Gastrocnemius medialis (tissue), 4 donors: ENCODE data around the gene PRAMEF12. TPM values are rescaled to one million over a fixed set of nuclear protein-coding genes. Genes with fewer than 3 reads are reported as not detected.

Experiments
- ATAC-seq, 2 donors: fragments of 150-250 bp; one replicate each; pipeline ENCODE4 v1.9.1; 2016
- DNase-seq, 2 donors: peaks; one replicate each; pipeline ENCODE4 v3.0.0-alpha.2; 2019
- H3K27ac ChIP-seq, 4 donors: fragments of 200-600 bp; sonication (generic); 1 replicate in 1 of 4; 2 replicates in 3 of 4; pipeline ENCODE4 v1.5.1; 2016 to 2018; ENCODE audit warnings: mild to moderate bottlenecking in 2 of 4, moderate library complexity in 1 of 4
- H3K27me3 ChIP-seq, 3 donors: fragments of 200-600 bp; sonication (generic) in 2 of 3; 1 replicate in 1 of 3; 2 replicates in 2 of 3; pipeline versions ENCODE4 v1.5.1 to v1.6.0; 2016 to 2019; ENCODE audit warnings: mild to moderate bottlenecking in 1 of 3, moderate library complexity in 1 of 3
- H3K36me3 ChIP-seq, 2 donors: fragments of 200-600 bp; sonication (generic) in 1 of 2; one replicate each; pipeline ENCODE4 v1.5.1; 2017 to 2018
- H3K4me1 ChIP-seq, 2 donors: fragments of 200-600 bp; sonication (generic) in 1 of 2; one replicate each; pipeline ENCODE4 v1.5.1; 2016 to 2017; ENCODE audit warnings: mild to moderate bottlenecking in 2 of 2
- H3K4me3 ChIP-seq, 4 donors: fragments of 200-600 bp; sonication (generic) in 3 of 4; 1 replicate in 1 of 4; 2 replicates in 3 of 4; pipeline ENCODE4 v1.5.1; 2016 to 2019; ENCODE audit warnings: mild to moderate bottlenecking in 2 of 4
- H3K9me3 ChIP-seq, 3 donors: fragments of 200-600 bp; sonication (generic) in 2 of 3; 1 replicate in 1 of 3; 2 replicates in 2 of 3; pipeline ENCODE4 v1.5.1; 2016 to 2019
- POLR2A ChIP-seq, 2 donors: fragments of 450-650 bp; IDR thresholded peaks; one replicate each; pipeline ENCODE4 v1.6.1; 2017; ENCODE audit warnings: antibody characterized with exemption in 2 of 2, mild to moderate bottlenecking in 2 of 2, moderate library complexity in 2 of 2
- in situ Hi-C, 4 donors: fragments of 200-750 bp; cut with MboI; loops; one replicate each; pipeline versions ENCODE4 v1.15.0 to v1.8.0; 2017; ENCODE audit warnings: low sequenced_read_pairs in 4 of 4
- intact Hi-C: fragments of 100-400 bp; cut with DNase I; formaldehyde crosslinking; loops from one replicate; pipeline ENCODE4 v1.15.1; 2023; ENCODE audit warnings: low total_unique reads
- total RNA-seq, 4 donors: library from RNA; depleted of rRNA; stranded (reverse); fragments of >200 nt; gene quantifications; one replicate each; pipeline versions ENCODE4 v1.1.0 to v1.2.3, GENCODE V29; 2016
- TF ChIP-seq, protein P1 (sequence below), 5 experiments: fragments of 450-650 bp in 3 of 5; fragments of 200-600 bp in 2 of 5; sonication (generic) in 2 of 5; IDR thresholded peaks in 4 of 5; conservative IDR thresholded peaks in 1 of 5; 1 replicate in 4 of 5; 2 replicates in 1 of 5; pipeline ENCODE4 v1.5.1; 2016 to 2019; ENCODE audit warnings: antibody characterized with exemption in 5 of 5, mild to moderate bottlenecking in 3 of 5, moderate library complexity in 3 of 5

Gene PRAMEF12
- total RNA-seq, 4 donors from 2014 or later = not detected

DNA sequence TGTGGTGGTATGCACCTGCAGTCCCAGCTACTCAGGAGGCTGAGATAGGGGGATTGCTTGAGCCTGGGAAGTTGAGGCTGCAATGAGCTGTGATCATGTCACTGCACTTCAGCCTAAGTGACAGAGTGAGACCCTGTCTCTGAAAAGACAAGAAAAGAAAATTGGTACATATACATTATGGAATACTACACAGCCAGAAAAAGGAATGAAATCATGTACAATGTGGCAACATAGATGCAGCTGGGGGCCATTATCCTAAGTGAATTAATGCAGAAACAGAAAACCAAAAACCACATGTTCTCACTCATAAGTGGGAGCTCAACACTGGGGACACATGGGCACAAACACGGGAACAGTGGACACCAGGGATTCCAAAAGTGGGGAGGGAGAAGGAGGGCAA, 34.6 kb upstream of the PRAMEF12 start:
- Histone ChIP-seq H3K27ac (no peak overlapping the region), H3K9me3 (peaks cover 0 to 4% (median 0%) of the 10 kb centered on the region in 3 donors), H3K4me3 (no peak overlapping the region), H3K36me3 (no peaks in the 10 kb centered on the region), H3K27me3 (no peaks in the 10 kb centered on the region), H3K4me1 (no peaks in the 10 kb centered on the region)
- intact Hi-C loops (no loop called here), in situ Hi-C loops (no loop called here)
- TF ChIP-seq POLR2A (IDR thresholded peaks at IDR 0.05) = no peak
- TF ChIP-seq, protein P1, sequence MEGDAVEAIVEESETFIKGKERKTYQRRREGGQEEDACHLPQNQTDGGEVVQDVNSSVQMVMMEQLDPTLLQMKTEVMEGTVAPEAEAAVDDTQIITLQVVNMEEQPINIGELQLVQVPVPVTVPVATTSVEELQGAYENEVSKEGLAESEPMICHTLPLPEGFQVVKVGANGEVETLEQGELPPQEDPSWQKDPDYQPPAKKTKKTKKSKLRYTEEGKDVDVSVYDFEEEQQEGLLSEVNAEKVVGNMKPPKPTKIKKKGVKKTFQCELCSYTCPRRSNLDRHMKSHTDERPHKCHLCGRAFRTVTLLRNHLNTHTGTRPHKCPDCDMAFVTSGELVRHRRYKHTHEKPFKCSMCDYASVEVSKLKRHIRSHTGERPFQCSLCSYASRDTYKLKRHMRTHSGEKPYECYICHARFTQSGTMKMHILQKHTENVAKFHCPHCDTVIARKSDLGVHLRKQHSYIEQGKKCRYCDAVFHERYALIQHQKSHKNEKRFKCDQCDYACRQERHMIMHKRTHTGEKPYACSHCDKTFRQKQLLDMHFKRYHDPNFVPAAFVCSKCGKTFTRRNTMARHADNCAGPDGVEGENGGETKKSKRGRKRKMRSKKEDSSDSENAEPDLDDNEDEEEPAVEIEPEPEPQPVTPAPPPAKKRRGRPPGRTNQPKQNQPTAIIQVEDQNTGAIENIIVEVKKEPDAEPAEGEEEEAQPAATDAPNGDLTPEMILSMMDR (IDR thresholded peaks at IDR 0.05 in 4 of 5, conservative IDR thresholded peaks at IDR 0.05 in 1 of 5) = no peak
- DNase-seq = no peak
- no peak for ATAC-seq

DNA sequence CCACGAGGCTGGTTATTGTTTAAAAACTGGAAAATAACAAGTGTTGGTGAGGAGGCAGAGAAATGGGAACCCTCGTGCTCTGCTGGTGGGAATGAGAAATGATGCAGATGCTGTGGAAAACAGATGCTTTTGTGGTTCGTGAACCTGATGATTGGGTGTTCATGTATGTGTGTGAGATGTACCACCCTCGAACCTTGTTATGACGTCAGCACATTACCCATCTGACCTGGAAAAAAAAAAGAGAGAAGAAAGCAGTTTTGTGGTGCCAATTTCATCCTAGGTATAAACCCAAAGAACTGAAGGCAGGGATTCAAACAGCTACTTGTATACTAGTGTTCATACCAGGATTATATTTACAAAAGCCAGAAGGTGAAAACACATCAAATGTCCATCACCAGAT, 33.9 kb upstream of the PRAMEF12 start:
- no peak for DNase-seq
- H3K4me3 ChIP-seq = no peak overlapping the region
- peaks cover 0 to 4% (median 0%) of the 10 kb centered on the region in 3 donors for H3K9me3 ChIP-seq
- intact Hi-C loops = no loop called here
- no peaks in the 10 kb centered on the region for H3K4me1 ChIP-seq
- ATAC-seq = no peak
- TF ChIP-seq POLR2A (IDR thresholded peaks at IDR 0.05) = no peak
- TF ChIP-seq, protein P1 (IDR thresholded peaks at IDR 0.05 in 4 of 5, conservative IDR thresholded peaks at IDR 0.05 in 1 of 5) = no peak
- in situ Hi-C loops = no loop called here
- H3K36me3 ChIP-seq = no peaks in the 10 kb centered on the region
- H3K27ac ChIP-seq = no peak overlapping the region
- H3K27me3 ChIP-seq = no peaks in the 10 kb centered on the region

- Histone ChIP-seq H3K4me3 (no peak overlapping the region), H3K9me3 (peaks cover 0 to under 1% (median 0%) of the 10 kb centered on the region in 3 donors), H3K27me3 (no peaks in the 10 kb centered on the region), H3K4me1 (peaks cover 0 to 3% of the 10 kb centered on the region in 2 donors), H3K27ac (no peak overlapping the region), H3K36me3 (no peaks in the 10 kb centered on the region)
- DNase-seq (no peak), ATAC-seq (no peak)
- TF ChIP-seq POLR2A (IDR thresholded peaks at IDR 0.05) = no peak
- TF ChIP-seq, protein P1 (IDR thresholded peaks at IDR 0.05 in 4 of 5, conservative IDR thresholded peaks at IDR 0.05 in 1 of 5) = no peak
- in situ Hi-C loops (no loop called here), intact Hi-C loops (no loop called here)
These were observed 31.6 kb upstream of the PRAMEF12 start for GRCh38 chr1:12741946-12742345.

DNA sequence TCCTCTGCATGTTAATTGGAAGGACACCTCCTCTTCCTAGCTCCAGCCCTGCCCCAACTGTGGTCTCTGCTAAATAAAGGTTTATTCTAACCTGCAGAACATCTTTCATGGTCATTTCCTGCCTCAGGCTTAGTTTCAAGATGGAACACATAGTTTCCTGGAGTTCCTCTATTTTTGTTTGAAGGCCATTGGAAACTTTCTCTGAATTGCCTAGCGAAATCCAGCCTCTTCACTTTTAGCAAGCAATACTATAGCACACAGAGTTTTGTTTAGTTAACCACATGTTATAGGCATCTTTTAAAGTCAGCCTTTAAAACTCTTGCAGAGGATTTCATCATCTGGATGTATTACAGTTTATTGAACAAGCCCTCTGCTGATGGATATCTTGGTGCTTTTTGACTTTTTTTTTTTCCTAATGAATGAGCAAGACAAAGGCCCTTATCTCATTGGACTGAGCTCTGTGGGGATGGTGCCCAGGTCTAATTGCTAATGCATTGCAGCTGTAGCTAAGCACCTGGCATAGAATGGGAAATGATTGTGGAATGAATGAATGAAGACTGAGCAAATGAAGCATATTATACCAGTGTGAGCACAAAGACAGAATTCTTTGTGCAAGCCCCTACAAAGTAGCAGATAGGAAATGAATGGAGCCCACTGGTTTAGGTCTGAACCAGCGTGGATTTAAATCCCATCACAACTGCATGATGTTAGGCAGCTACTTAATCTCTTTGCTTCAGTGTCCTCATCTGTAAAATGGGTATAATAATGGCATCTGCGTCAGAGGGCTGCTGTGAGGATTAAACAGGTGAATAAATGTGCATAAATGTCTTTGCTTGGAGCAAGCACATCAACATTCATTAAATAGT, 28.2 kb upstream of the PRAMEF12 start:
- no peak overlapping the region for H3K4me3 ChIP-seq
- H3K27me3 ChIP-seq = no peaks in the 10 kb centered on the region
- in situ Hi-C loops = no loop called here
- no peak for ATAC-seq
- TF ChIP-seq, protein P1 (IDR thresholded peaks at IDR 0.05 in 4 of 5, conservative IDR thresholded peaks at IDR 0.05 in 1 of 5) = no peak
- TF ChIP-seq POLR2A (IDR thresholded peaks at IDR 0.05) = no peak
- peaks cover 0 to 3% of the 10 kb centered on the region in 2 donors for H3K4me1 ChIP-seq
- peaks cover 0 to 11% (median 0%) of the 10 kb centered on the region in 3 donors for H3K9me3 ChIP-seq
- intact Hi-C loops = no loop called here
- DNase-seq = no peak
- H3K27ac ChIP-seq = no peak overlapping the region
- no peaks in the 10 kb centered on the region for H3K36me3 ChIP-seq
